HEK293 (cell line): ENCODE results near the gene TPP1.

Experiments
- CTCF ChIP-seq: fragments of 450-650 bp; formaldehyde crosslinking; IDR thresholded peaks from 2 replicates; pipeline ENCODE4 v1.5.1; 2016; ENCODE audit warnings: missing biosample characterization, missing genetic modification characterization
- KLF10 ChIP-seq: fragments of 450-650 bp; IDR thresholded peaks from 2 replicates; pipeline ENCODE4 v1.5.1; 2018; ENCODE audit warnings: missing biosample characterization, mild to moderate bottlenecking, missing genetic modification characterization
- PATZ1 ChIP-seq: fragments of 450-650 bp; formaldehyde crosslinking; IDR thresholded peaks from 2 replicates; pipeline ENCODE4 v1.5.1; 2016; ENCODE audit warnings: missing biosample characterization, missing genetic modification characterization
- PRDM10 ChIP-seq: fragments of 450-650 bp; formaldehyde crosslinking; IDR thresholded peaks from 2 replicates; pipeline ENCODE4 v1.5.1; 2016; ENCODE audit warnings: missing biosample characterization, missing genetic modification characterization
- ZFHX2 ChIP-seq: fragments of 450-650 bp; formaldehyde crosslinking; conservative IDR thresholded peaks from 2 replicates; pipeline ENCODE4 v1.5.1; 2016; ENCODE audit warnings: missing biosample characterization, missing genetic modification characterization
- ZNF292 ChIP-seq: fragments of 450-650 bp; formaldehyde crosslinking; IDR thresholded peaks from 2 replicates; pipeline ENCODE4 v1.5.1; 2016; ENCODE audit warnings: low read depth, missing biosample characterization, missing genetic modification characterization, borderline replicate concordance
- ZNF354C ChIP-seq: fragments of 450-650 bp; formaldehyde crosslinking; IDR thresholded peaks from 2 replicates; pipeline ENCODE4 v1.5.1; 2016; ENCODE audit warnings: missing biosample characterization, missing genetic modification characterization, low read depth, borderline replicate concordance
- ZNF629 ChIP-seq: fragments of 450-650 bp; formaldehyde crosslinking; IDR thresholded peaks from 2 replicates; pipeline ENCODE4 v1.5.1; 2017; ENCODE audit warnings: missing biosample characterization, missing genetic modification characterization
- ZNF660 ChIP-seq: fragments of 450-650 bp; IDR thresholded peaks from 2 replicates; pipeline ENCODE4 v1.5.1; 2018; ENCODE audit warnings: missing biosample characterization, mild to moderate bottlenecking, missing genetic modification characterization

- TF ChIP-seq CTCF: no peak
- no peak; the same call in 1 of the 2 replicates for TF ChIP-seq PATZ1 (tag by site-specific recombination)
- TF ChIP-seq PRDM10: no peak
- no peak for TF ChIP-seq ZNF354C
- TF ChIP-seq ZNF660 (tag by site-specific recombination): no peak
- TF ChIP-seq ZNF629 (tag by site-specific recombination): no peak
- TF ChIP-seq ZFHX2 (tag by site-specific recombination): no peak; the same call in 1 of the 2 replicates
- no peak for TF ChIP-seq KLF10 (tag by site-specific recombination)
- TF ChIP-seq ZNF292 (tag by site-specific recombination): no peak
Observed at GRCh38 chr11:6611092-6611962, 7.9 kb downstream of the TPP1 start.
